Measurements from ENCODE around the gene PARN. TPM values are rescaled to one million over a fixed set of nuclear protein-coding genes. Genes with fewer than 3 reads are reported as not detected.
A peak's percentile ranks its signal among the peaks of the same experiment; 100 is the strongest.

The PARN gene
- total RNA-seq, 1 experiment from 2014 or later = 56.2 TPM

DNA sequence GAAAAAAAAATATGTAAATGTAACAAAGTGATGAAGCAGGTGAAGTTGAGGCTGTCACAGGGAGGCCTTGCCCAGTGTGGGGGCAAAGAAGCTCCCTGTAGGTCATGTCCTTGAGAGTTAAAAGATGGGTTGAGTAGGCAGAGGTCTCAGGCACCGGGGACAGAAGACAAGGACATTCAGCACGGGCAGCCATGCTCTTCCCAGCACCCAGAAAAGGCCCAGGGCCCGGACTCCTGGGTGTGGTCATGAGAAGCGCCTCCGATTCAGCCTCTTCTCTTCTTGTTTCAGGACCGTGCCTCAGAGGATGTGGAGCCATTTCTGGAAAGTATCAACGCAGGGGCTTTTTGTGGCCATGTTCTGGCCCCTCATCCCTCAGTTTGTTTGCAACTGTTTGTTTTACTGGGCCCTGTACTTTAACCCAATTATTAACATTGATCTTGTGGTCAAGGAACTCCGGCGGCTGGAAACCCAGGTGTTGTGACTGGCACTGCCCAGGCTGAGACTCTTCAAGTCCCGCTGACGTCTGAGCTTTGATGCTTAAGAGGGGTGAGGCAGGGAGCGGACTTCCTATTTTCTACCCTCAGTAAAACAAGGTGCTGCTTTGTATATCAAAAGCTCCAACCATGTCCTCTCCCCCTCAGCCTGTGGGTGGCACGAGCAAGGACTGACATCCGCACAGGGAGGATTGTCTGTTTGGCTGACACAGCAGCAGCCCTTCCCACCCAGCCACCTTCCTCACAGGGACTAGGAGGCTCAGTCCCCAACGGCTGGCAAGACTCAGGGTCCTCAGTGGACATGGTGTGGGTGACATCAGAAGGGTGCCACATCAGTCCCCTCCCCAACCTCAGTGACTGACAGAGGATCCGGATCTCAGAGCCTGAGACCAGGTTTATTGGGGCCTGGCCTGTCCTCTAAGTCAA, 37.5 kb upstream of the PARN start:
- Mint-ChIP-seq H3K27me3 (ENCODE audit: low read depth) (no peaks in the 10 kb centered on the region), H3K4me1 (no peaks in the 10 kb centered on the region), H3K9me3 (no peaks in the 10 kb centered on the region), H3K4me3 (no peak overlapping the region; a peak in 1 of 5 replicates), H3K36me3 (ENCODE audit: insufficient read depth in 1 of 3, low read depth in 3 of 3) (peaks cover 29 to 65% (median 59%) of the 10 kb centered on the region in 3 experiments; a peak in 6 of 7 replicates), H3K27ac (peak overlapping the region in 2 of 3 experiments; percentile 44 to 66; a peak in 3 of 7 replicates)
- H3K79me1 ChIP-seq (ENCODE audit: insufficient read depth, low read depth, low read length, poor library complexity, severe bottlenecking) = no peaks in the 10 kb centered on the region
- H3K23me2 ChIP-seq (ENCODE audit: insufficient read length, low read depth, low read length, poor library complexity, severe bottlenecking) = no peaks in the 10 kb centered on the region
- H3K79me2 ChIP-seq (ENCODE audit: insufficient read depth, low read length) = no peaks in the 10 kb centered on the region
- H4K20me1 ChIP-seq (ENCODE audit: control insufficient read depth, insufficient read depth, insufficient read length) = peaks cover 3% of the 10 kb centered on the region
- H2AK5ac ChIP-seq (ENCODE audit: insufficient read length, low read length) = no peak overlapping the region
- H3K9me3 ChIP-seq (ENCODE audit: control insufficient read depth, low read depth, low read length) = no peaks in the 10 kb centered on the region
- TF ChIP-seq, protein P1, sequence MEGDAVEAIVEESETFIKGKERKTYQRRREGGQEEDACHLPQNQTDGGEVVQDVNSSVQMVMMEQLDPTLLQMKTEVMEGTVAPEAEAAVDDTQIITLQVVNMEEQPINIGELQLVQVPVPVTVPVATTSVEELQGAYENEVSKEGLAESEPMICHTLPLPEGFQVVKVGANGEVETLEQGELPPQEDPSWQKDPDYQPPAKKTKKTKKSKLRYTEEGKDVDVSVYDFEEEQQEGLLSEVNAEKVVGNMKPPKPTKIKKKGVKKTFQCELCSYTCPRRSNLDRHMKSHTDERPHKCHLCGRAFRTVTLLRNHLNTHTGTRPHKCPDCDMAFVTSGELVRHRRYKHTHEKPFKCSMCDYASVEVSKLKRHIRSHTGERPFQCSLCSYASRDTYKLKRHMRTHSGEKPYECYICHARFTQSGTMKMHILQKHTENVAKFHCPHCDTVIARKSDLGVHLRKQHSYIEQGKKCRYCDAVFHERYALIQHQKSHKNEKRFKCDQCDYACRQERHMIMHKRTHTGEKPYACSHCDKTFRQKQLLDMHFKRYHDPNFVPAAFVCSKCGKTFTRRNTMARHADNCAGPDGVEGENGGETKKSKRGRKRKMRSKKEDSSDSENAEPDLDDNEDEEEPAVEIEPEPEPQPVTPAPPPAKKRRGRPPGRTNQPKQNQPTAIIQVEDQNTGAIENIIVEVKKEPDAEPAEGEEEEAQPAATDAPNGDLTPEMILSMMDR (conservative IDR thresholded peaks at IDR 0.05) = no peak
- H2BK15ac ChIP-seq (ENCODE audit: low read depth, low read length) = no peak overlapping the region
- no peak overlapping the region for H3K4me2 ChIP-seq (ENCODE audit: insufficient read depth, insufficient read length, low read length)
- H3K56ac ChIP-seq (ENCODE audit: insufficient read length, low read depth, low read length) = no peak overlapping the region
- no peak overlapping the region for H3K27ac ChIP-seq (ENCODE audit: insufficient read length, low read depth, low read length)
- no peak overlapping the region for H3T11ph ChIP-seq (ENCODE audit: low read length)
- H2AFZ ChIP-seq (ENCODE audit: low read length) = no peak overlapping the region
- no peak overlapping the region for H2BK120ac ChIP-seq (ENCODE audit: low read depth, low read length, poor library complexity, severe bottlenecking)
- no peak overlapping the region for H4K5ac ChIP-seq (ENCODE audit: insufficient read length, low read depth, low read length)
- H4K91ac ChIP-seq (ENCODE audit: insufficient read length, low read depth, low read length) = no peak overlapping the region
- no peak overlapping the region for H3K23ac ChIP-seq (ENCODE audit: insufficient read length, low read depth, low read length)
- WGBS (ENCODE audit: extremely low coverage, insufficient read length, low lambda C conversion rate) = no CpG with 5 or more reads among the region's 16 CpGs
- H4K8ac ChIP-seq (replicated peaks; ENCODE audit: insufficient read length, low read depth, low read length) = no peak overlapping the region
- no peak overlapping the region for H2BK5ac ChIP-seq (ENCODE audit: insufficient read length, low read length)
- H3K14ac ChIP-seq (ENCODE audit: insufficient read depth, low read length) = no peak overlapping the region
- no peak overlapping the region for H3K9ac ChIP-seq (ENCODE audit: extremely low read depth, insufficient read length, low read length)
- H2BK12ac ChIP-seq (ENCODE audit: insufficient read length, low read depth, low read length) = no peak overlapping the region
- no peaks in the 10 kb centered on the region for H3K4me1 ChIP-seq (ENCODE audit: insufficient read depth, low read length)
- DNase-seq = no peak
- H3K18ac ChIP-seq (ENCODE audit: insufficient read length, low read depth, low read length) = no peak overlapping the region
- no peak overlapping the region for H2BK20ac ChIP-seq (ENCODE audit: low read depth, low read length, poor library complexity, severe bottlenecking)
- no peak overlapping the region for H3K4ac ChIP-seq (ENCODE audit: low read depth, low read length)
- no peaks in the 10 kb centered on the region for H3K27me3 ChIP-seq (ENCODE audit: insufficient read depth, low read length)
